SU-DHL-6 (cell line): Measurements from ENCODE around the gene SLC48A1.

Experiments used
- CTCF ChIP-seq: fragments of 200-600 bp; sonication (generic); IDR thresholded peaks from one replicate; pipeline ENCODE4 v1.5.1; 2017; ENCODE audit warnings: antibody characterized with exemption, mild to moderate bottlenecking, low read length, moderate library complexity; ENCODE audit not compliant: insufficient read depth, poor library complexity, severe bottlenecking
- EZH2phosphoT487 ChIP-seq: fragments of 200-600 bp; sonication (generic), shearing (Covaris generic); conservative IDR thresholded peaks from 2 replicates; pipeline ENCODE4 v1.6.1; 2018; ENCODE audit warnings: mild to moderate bottlenecking, antibody characterized with exemption, low read length, moderate library complexity, mixed read lengths

GRCh38 chr12:47734725-47735480 is 38.1 kb upstream of the SLC48A1 start:
- no peak for TF ChIP-seq EZH2phosphoT487
- no peak for TF ChIP-seq CTCF
